Spleen (tissue), 7 donors: ENCODE data around the gene FGD5.

Experiments
- CTCF ChIP-seq, 11 experiments: fragments of 200-600 bp in 7 of 11; fragments of 450-650 bp in 4 of 11; sonication (generic) in 4 of 11; IDR thresholded peaks in 8 of 11; conservative IDR thresholded peaks in 3 of 11; 1 replicate in 7 of 11; 2 replicates in 4 of 11; pipeline versions ENCODE4 v1.4.0 to v1.8.0; 2016 to 2021; ENCODE audit warnings: antibody characterized with exemption in 11 of 11, inconsistent platforms in 4 of 11, mild to moderate bottlenecking in 1 of 11
- POLR2A ChIP-seq, 3 donors: fragments of 450-650 bp; IDR thresholded peaks; one replicate each; pipeline ENCODE4 v1.5.1; 2017; ENCODE audit warnings: antibody characterized with exemption in 3 of 3, mild to moderate bottlenecking in 1 of 3
- donor health status: DM: no; HTN: no; CAD: no; lungs with moderate emphysema.
- donor health status: DM: no; HTN: no; CAD: no.
- donor health status: DM: no; HTN: no; CAD: no.

GRCh38 chr3:14844386-14845170 is 25.8 kb downstream of the FGD5 start:
- TF ChIP-seq CTCF (IDR thresholded peaks at IDR 0.05 in 8 of 11, conservative IDR thresholded peaks at IDR 0.05 in 3 of 11) (no peak), POLR2A (IDR thresholded peaks at IDR 0.05) (no peak)
